AG08396 (cell line): ENCODE measurements around the gene GAPVD1.
"Not testable (repeated sequence)": the region's sequence is repeated elsewhere in the genome, so short reads cannot be mapped to it uniquely, and the experiment has no call there.

Source experiments
- DNase-seq: peaks from one replicate; pipeline ENCODE4 v3.0.0; 2012; ENCODE audit warnings: low spot score, mixed read lengths

The GAPVD1 gene, protein sequence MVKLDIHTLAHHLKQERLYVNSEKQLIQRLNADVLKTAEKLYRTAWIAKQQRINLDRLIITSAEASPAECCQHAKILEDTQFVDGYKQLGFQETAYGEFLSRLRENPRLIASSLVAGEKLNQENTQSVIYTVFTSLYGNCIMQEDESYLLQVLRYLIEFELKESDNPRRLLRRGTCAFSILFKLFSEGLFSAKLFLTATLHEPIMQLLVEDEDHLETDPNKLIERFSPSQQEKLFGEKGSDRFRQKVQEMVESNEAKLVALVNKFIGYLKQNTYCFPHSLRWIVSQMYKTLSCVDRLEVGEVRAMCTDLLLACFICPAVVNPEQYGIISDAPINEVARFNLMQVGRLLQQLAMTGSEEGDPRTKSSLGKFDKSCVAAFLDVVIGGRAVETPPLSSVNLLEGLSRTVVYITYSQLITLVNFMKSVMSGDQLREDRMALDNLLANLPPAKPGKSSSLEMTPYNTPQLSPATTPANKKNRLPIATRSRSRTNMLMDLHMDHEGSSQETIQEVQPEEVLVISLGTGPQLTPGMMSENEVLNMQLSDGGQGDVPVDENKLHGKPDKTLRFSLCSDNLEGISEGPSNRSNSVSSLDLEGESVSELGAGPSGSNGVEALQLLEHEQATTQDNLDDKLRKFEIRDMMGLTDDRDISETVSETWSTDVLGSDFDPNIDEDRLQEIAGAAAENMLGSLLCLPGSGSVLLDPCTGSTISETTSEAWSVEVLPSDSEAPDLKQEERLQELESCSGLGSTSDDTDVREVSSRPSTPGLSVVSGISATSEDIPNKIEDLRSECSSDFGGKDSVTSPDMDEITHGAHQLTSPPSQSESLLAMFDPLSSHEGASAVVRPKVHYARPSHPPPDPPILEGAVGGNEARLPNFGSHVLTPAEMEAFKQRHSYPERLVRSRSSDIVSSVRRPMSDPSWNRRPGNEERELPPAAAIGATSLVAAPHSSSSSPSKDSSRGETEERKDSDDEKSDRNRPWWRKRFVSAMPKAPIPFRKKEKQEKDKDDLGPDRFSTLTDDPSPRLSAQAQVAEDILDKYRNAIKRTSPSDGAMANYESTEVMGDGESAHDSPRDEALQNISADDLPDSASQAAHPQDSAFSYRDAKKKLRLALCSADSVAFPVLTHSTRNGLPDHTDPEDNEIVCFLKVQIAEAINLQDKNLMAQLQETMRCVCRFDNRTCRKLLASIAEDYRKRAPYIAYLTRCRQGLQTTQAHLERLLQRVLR (N-terminal part only)

GRCh38 chr9:125261501-125262293, at the start of gene GAPVD1:
TSS of gene GAPVD1 (plus strand) at chr9:125261826. CDS start at chr9:125298922, 37,096 bp downstream.
- peak; percentile 99 for DNase-seq

- no peak for DNase-seq
These were observed 47.4 kb upstream of the GAPVD1 start for GRCh38 chr9:125214186-125214585.

- no peak for DNase-seq
These were observed 43.0 kb upstream of the GAPVD1 start for GRCh38 chr9:125218621-125219020.

- DNase-seq: not testable (repeated sequence)
These were observed 36.8 kb upstream of the GAPVD1 start for GRCh38 chr9:125224858-125225257.

- DNase-seq: no peak
These were observed 33.9 kb upstream of the GAPVD1 start for GRCh38 chr9:125227761-125228160.

GRCh38 chr9:125233678-125234077, 27.9 kb upstream of the GAPVD1 start:
- peak; percentile 80 for DNase-seq

GRCh38 chr9:125234099-125234498, 27.5 kb upstream of the GAPVD1 start:
- DNase-seq: not testable (repeated sequence)

GRCh38 chr9:125235804-125236519, 25.7 kb upstream of the GAPVD1 start:
- no peak for DNase-seq

DNA sequence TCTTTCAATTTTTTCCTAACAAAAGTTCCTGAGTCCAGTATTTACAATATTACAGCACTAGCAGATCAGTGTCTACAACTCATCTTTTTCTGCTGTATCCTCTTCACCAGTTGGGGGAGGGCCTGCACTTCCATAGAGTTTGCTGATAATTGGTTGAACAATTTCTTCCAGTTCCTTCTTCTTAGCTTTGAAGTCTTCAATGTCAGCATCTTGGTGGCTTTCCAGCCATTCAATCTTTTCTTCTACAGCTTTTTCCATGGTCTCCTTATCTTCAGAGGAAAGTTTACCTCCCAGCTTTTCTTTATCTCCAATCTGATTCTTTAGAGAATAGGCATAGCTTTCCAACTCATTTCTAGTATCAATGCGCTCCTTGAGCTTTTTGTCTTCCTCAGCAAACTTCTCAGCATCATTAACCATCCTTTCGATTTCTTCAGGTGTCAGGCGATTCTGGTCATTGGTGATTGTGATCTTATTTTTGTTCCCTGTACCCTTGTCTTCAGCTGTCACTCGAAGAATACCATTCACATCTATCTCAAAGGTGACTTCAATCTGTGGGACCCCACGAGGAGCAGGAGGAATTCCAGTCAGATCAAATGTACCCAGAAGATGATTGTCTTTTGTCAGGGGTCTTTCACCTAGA, 25.0 kb upstream of the GAPVD1 start:
- not testable (repeated sequence) for DNase-seq

DNA sequence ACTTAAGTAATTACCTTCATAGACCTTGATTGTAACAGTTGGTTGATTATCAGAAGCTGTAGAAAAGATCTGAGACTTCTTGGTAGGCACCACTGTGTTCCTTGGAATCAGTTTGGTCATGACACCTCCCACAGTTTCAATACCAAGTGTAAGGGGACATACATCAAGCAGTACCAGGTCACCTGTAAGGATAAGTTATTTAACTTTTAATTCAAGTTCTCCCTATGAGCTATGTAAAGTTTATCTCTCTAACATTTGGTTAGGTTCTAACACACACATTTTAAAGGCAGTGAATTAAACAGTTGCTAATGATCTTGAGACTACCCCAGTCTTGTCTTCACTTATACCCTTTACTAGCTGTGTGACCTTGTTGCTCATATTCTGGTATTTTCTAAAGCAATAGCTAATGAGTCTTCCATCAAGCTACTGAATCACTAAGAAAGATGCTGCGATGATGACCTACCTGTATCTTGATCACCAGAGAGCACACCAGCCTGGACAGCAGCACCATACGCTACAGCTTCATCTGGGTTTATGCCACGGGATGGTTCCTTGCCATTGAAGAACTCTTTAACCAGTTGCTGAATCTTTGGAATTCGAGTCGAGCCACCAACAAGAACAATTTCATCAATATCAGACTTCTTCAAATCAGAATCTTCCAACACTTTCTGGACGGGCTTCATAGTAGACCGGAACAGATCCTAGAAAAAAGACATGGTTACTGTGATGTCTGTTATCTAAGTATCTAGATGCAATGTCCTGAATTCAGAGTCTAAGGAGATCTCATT, 23.3 kb upstream of the GAPVD1 start:
- DNase-seq: no peak

- DNase-seq: no peak
These were observed 22.6 kb upstream of the GAPVD1 start for GRCh38 chr9:125238915-125239446.

GRCh38 chr9:125239631-125240597, 21.7 kb upstream of the GAPVD1 start:
- no peak for DNase-seq

- DNase-seq: peak; percentile 15
These were observed 21.0 kb upstream of the GAPVD1 start for GRCh38 chr9:125240649-125240999.

GRCh38 chr9:125241000-125241862, 20.4 kb upstream of the GAPVD1 start, which contains the start of gene HSPA5:
TSS of gene HSPA5 (minus strand) at chr9:125241343. CDS start at chr9:125241126, 217 bp downstream.
- peak; percentile 96 for DNase-seq

DNA sequence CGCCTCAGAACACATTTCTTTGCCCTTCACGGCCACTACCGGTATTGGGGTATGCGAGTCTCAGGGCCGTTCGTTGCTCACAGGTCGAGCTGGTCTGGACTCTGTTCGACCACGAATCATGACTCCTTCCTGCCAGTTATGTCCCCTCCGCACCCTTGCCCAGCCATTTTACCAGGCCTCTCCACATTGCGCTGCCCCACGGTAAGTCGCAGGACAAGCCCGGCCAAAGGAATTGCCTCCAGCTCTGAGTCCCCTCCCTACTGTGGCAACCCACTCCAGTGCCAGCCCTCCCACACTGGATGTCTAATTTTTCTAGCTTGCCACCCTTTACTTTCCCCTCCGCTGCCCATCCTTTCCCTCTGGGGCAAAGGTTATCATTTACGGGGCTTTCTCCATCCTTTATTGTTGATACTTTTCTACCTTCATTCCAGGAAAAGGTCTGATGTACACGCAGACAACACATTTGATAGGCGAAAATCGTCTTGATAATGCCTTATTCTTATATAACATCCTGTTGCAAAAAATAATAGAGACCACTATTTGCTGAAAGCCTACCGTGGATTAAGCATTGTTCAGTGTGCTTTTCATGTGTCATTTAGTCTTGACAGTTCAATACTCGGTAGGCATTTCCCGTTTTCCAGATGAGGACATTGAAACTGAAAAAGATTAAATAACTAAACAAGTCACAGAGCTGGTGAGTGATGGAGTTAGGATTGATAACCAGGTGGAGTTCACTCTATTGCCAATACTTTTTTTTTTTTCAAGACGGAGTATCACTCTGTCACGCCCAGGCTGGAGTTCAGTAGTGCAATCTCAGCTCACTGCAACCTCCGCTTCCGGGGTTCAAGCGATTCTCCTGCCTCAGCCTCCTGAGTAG, 19.5 kb upstream of the GAPVD1 start:
- peak; percentile 15 for DNase-seq

GRCh38 chr9:125243792-125244260, 17.8 kb upstream of the GAPVD1 start:
- DNase-seq: no peak
